Spleen (tissue), 11 donors: ENCODE results near the gene SPRYD4. TPM values are rescaled to one million over a fixed set of nuclear protein-coding genes. Genes with fewer than 3 reads are reported as not detected.

Source experiments
- DNase-seq: peaks from one replicate; pipeline ENCODE4 v3.0.0-alpha.2; 2020
- H3K27ac ChIP-seq, 8 donors: fragments of 200-600 bp; sonication (generic) in 7 of 8; 1 replicate in 4 of 8; 2 replicates in 4 of 8; pipeline versions ENCODE4 v1.5.0 to v1.8.0; 2016 to 2021; ENCODE audit warnings: inconsistent platforms in 4 of 8, mild to moderate bottlenecking in 4 of 8, moderate library complexity in 1 of 8
- H3K27me3 ChIP-seq, 7 donors: fragments of 200-600 bp; sonication (generic) in 6 of 7; replicated peaks in 1 of 7; 1 replicate in 4 of 7; 2 replicates in 3 of 7; pipeline versions ENCODE4 v1.5.0 to v1.8.0; 2016 to 2021; ENCODE audit warnings: inconsistent platforms in 3 of 7, mild to moderate bottlenecking in 1 of 7
- H3K36me3 ChIP-seq, 6 donors: fragments of 200-600 bp; sonication (generic) in 5 of 6; 1 replicate in 4 of 6; 2 replicates in 2 of 6; pipeline versions ENCODE4 v1.5.0 to v1.8.0; 2016 to 2021; ENCODE audit warnings: inconsistent platforms in 2 of 6
- H3K4me1 ChIP-seq, 6 donors: fragments of 200-600 bp; sonication (generic) in 5 of 6; 1 replicate in 3 of 6; 2 replicates in 3 of 6; pipeline versions ENCODE4 v1.5.0 to v1.8.0; 2016 to 2021; ENCODE audit warnings: inconsistent platforms in 3 of 6
- H3K4me3 ChIP-seq, 8 donors: fragments of 200-600 bp; sonication (generic) in 7 of 8; 1 replicate in 4 of 8; 2 replicates in 4 of 8; pipeline versions ENCODE4 v1.5.0 to v1.8.0; 2016 to 2021; ENCODE audit warnings: inconsistent platforms in 4 of 8, mild to moderate bottlenecking in 4 of 8, moderate library complexity in 2 of 8
- H3K9me3 ChIP-seq, 8 donors: fragments of 200-600 bp; sonication (generic) in 7 of 8; 1 replicate in 4 of 8; 2 replicates in 4 of 8; pipeline versions ENCODE4 v1.5.0 to v1.8.0; 2016 to 2021; ENCODE audit warnings: inconsistent platforms in 4 of 8
- POLR2A ChIP-seq, 3 donors: fragments of 450-650 bp; IDR thresholded peaks; one replicate each; pipeline ENCODE4 v1.5.1; 2017; ENCODE audit warnings: antibody characterized with exemption in 3 of 3, mild to moderate bottlenecking in 1 of 3
- POLR2AphosphoS5 ChIP-seq, 3 donors: sonication (generic); formaldehyde crosslinking; IDR thresholded peaks; one replicate each; pipeline ENCODE4 v1.5.1; 2017; ENCODE audit warnings: antibody characterized with exemption in 3 of 3
- WGBS, 5 donors: extraction: QIAGEN DNeasy Blood & Tissue Kit in 3 of 5; methylation state at CpG; one replicate each; pipeline versions ENCODE4 v1.1.5 to v1.1.7; 2013 to 2018; 5-methylcytosine and 5-hydroxymethylcytosine counted together
- intact Hi-C: fragments of 100-400 bp; cut with DNase I; formaldehyde crosslinking; loops from one replicate; pipeline ENCODE4 v1.15.0; 2023; ENCODE audit warnings: low total_unique reads
- polyA plus RNA-seq, 3 donors: library from polyadenylated mRNA; stranded (reverse); fragments of 200-250 nt; gene quantifications; one replicate each; pipeline ENCODE4 v1.2.1, GENCODE V29; 2013
- total RNA-seq, 7 donors: library from RNA; depleted of rRNA in 3 of 7; stranded (reverse); fragments of >200 nt in 3 of 7; fragmentation: NEBNext Ultra II Directional in 4 of 7; extraction: Animal tissue kit (Norgen Biotek cat#: 25700) in 4 of 7; gene quantifications; one replicate each; pipeline versions ENCODE4 v1.1.0 to v1.2.1, GENCODE V29; 2016 to 2021
- TF ChIP-seq, protein P1 (sequence below), 11 experiments: fragments of 200-600 bp in 7 of 11; fragments of 450-650 bp in 4 of 11; sonication (generic) in 4 of 11; IDR thresholded peaks in 8 of 11; conservative IDR thresholded peaks in 3 of 11; 1 replicate in 7 of 11; 2 replicates in 4 of 11; pipeline versions ENCODE4 v1.4.0 to v1.8.0; 2016 to 2021; ENCODE audit warnings: antibody characterized with exemption in 11 of 11, inconsistent platforms in 4 of 11, mild to moderate bottlenecking in 1 of 11
- donor health status: healthy with polysubstance abuse.
- donor health status: DM: no; HTN: no; CAD: no; lungs with moderate emphysema.
- donor health status: DM: no; HTN: no; CAD: no.
- donor health status: Bipolar disorder and iron deficiency.
- donor health status: healthy.
- donor health status: DM: no; HTN: no; CAD: no.
- donor health status: DM: yes; HTN: yes; CAD: no.

The SPRYD4 gene
- total and polyA plus RNA-seq, 10 donors: 1.4 to 4.9 (median 3.7) TPM

DNA sequence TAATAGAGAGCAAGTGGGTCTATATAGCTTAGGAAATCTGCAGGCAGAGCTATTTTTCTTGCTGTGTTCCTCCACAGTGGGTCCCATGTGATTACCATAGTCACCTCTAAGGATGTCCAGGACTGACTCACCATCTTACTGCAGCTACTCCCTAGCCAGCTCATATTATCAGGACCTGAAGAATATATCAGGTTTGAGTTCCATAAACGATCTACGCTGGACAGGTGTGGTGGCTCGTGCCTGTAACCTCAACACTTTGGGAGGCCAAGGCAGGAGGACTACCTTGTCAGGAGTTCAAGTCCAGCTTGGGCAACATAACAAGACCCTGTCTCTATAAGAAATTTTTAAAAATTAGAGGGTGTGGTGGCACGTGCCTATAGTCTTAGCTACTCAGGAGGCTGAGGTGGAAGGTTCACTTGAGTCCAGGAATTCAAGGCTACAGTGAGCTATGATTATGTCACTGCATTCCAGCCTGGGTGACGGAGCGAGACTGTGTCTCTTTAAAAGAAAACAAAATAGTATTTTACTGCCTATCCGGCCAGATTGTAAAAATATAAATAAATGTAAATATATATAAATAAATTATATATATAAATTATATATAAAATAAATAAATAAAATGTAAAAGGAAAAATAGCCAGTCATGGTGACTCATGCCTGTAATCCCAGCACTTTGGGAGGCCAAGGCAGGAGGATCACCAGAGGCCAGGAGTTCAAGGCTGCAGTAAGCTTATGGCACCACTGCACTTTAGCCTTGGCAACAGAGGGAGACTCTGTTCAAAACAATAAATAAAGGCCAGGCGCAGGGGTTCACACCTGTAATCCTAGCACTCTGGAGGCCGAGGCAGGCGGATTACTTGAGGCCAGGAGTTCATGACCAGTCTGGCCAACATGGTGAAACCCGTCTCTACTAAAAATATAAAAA lies 6.9 kb upstream of the SPRYD4 start:
- no peak for DNase-seq

DNA sequence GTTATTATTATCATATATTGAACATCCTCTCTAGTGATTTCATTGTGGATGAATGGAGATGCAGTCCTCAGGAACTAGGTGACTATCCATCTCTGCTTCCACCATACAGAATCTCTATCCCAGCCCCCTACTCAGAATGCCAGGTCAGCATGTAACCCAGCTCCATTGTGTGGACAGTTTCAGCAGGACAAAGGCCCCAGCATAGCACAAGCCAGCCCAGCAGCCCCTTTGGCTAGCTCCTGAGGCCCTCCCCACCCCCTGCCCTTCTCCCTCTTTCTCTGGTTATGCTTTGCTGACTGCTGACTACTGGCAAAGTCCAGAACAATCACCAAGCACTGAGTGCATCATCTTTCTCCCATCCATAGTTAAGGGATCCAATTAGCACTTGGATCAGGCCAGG lies 5.8 kb upstream of the SPRYD4 start:
- Histone ChIP-seq H3K36me3 (no peaks in the 10 kb centered on the region), H3K4me3 (no peak overlapping the region), H3K9me3 (no peaks in the 10 kb centered on the region), H3K4me1 (peaks cover 6 to 26% (median 12%) of the 10 kb centered on the region in 6 donors), H3K27ac (no peak overlapping the region), H3K27me3 (no peaks in the 10 kb centered on the region)
- TF ChIP-seq POLR2A (IDR thresholded peaks at IDR 0.05) (no peak), POLR2AphosphoS5 (IDR thresholded peaks at IDR 0.05) (no peak)
- TF ChIP-seq, protein P1, sequence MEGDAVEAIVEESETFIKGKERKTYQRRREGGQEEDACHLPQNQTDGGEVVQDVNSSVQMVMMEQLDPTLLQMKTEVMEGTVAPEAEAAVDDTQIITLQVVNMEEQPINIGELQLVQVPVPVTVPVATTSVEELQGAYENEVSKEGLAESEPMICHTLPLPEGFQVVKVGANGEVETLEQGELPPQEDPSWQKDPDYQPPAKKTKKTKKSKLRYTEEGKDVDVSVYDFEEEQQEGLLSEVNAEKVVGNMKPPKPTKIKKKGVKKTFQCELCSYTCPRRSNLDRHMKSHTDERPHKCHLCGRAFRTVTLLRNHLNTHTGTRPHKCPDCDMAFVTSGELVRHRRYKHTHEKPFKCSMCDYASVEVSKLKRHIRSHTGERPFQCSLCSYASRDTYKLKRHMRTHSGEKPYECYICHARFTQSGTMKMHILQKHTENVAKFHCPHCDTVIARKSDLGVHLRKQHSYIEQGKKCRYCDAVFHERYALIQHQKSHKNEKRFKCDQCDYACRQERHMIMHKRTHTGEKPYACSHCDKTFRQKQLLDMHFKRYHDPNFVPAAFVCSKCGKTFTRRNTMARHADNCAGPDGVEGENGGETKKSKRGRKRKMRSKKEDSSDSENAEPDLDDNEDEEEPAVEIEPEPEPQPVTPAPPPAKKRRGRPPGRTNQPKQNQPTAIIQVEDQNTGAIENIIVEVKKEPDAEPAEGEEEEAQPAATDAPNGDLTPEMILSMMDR (IDR thresholded peaks at IDR 0.05 in 8 of 11, conservative IDR thresholded peaks at IDR 0.05 in 3 of 11): no peak
- intact Hi-C loops: loop anchor here (10.0 kb wide), 1 partner anchor 128 kb away; the partner anchor contains the start of genes IL23A and PAN2
- no peak for DNase-seq

More for the DNA sequence above, 6.9 kb upstream of the SPRYD4 start:
- no peaks in the 10 kb centered on the region for H3K27me3 ChIP-seq
- no peak overlapping the region for H3K4me3 ChIP-seq
- WGBS, 5 donors: 85 to 92% (median 88%) methylated on average over 11 of the region's 11 CpGs
- peaks cover 6 to 23% (median 10%) of the 10 kb centered on the region in 6 donors for H3K4me1 ChIP-seq
- no peak for TF ChIP-seq POLR2A (IDR thresholded peaks at IDR 0.05)
- TF ChIP-seq, protein P1 (IDR thresholded peaks at IDR 0.05 in 8 of 11, conservative IDR thresholded peaks at IDR 0.05 in 3 of 11): no peak
- no peak for TF ChIP-seq POLR2AphosphoS5 (IDR thresholded peaks at IDR 0.05)
- H3K27ac ChIP-seq: no peak overlapping the region
- no peaks in the 10 kb centered on the region for H3K36me3 ChIP-seq
- H3K9me3 ChIP-seq: no peaks in the 10 kb centered on the region
- intact Hi-C loops: loop anchor here (10.0 kb wide), 1 partner anchor 127 kb away; the partner anchor contains the start of genes IL23A and PAN2

DNA sequence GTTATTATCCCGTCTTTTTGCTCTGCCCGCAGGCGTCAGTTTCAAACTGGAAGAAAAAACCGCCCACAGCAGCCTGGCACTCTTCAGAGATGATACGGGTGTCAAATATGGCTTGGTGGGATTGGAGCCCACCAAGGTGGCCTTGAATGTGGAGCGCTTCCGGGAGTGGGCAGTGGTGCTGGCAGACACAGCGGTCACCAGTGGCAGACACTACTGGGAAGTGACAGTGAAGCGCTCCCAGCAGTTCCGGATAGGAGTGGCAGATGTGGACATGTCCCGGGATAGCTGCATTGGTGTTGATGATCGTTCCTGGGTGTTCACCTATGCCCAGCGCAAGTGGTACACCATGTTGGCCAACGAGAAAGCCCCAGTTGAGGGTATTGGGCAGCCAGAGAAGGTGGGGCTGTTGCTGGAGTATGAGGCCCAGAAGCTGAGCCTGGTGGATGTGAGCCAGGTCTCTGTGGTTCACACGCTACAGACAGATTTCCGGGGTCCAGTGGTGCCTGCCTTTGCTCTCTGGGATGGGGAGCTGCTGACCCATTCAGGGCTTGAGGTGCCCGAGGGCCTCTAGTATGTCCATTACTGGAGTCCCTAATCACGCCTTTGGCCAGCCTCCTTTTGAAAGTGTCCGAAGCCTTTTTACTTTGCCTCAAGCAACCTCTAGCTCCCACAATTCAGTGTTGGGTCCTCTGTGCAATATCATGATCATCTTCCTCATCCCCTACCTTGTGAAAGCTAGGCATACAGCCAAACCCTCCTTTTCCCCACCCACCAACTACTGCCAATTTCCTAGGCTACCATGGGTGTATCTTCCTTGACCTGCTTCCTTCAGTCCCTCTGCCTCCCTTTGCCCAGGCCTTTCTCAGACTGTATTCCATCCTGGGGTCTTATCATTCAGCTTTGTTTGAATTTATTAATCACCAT lies 891 bp downstream of the SPRYD4 start:
- 37 to 44% (median 40%) methylated on average over 18 to 19 of the region's 19 CpGs for WGBS, 5 donors
- TF ChIP-seq POLR2A (IDR thresholded peaks at IDR 0.05) (no peak), POLR2AphosphoS5 (IDR thresholded peaks at IDR 0.05) (no peak)
- TF ChIP-seq, protein P1 (IDR thresholded peaks at IDR 0.05 in 8 of 11, conservative IDR thresholded peaks at IDR 0.05 in 3 of 11): no peak
- Histone ChIP-seq H3K27ac (peak overlapping the region; percentile 87 to 98 (median 93)), H3K27me3 (no peaks in the 10 kb centered on the region), H3K9me3 (no peaks in the 10 kb centered on the region), H3K36me3 (peaks cover 0 to 29% (median 3%) of the 10 kb centered on the region in 6 donors), H3K4me3 (peak overlapping the region; percentile 64 to 97 (median 78)), H3K4me1 (peaks cover 11 to 50% (median 36%) of the 10 kb centered on the region in 6 donors)
- peak; percentile 84 for DNase-seq
- intact Hi-C loops: loop anchor here (10.0 kb wide), 1 partner anchor 134 kb away; the partner anchor contains the start of genes IL23A and PAN2
